RWPE1 (cell line): ENCODE measurements around the gene CACNG8.

Source experiments
- CTCF ChIA-PET: fragments of 350-600 bp; sonication (Branson Sonifier 250); formaldehyde crosslinking; extraction: SDS; loops from one replicate; lab custom pipeline; 2021; lab: Yijun Ruan, JAX
- POLR2A ChIA-PET: fragments of 400-600 bp; formaldehyde crosslinking; extraction: SDS; loops from one replicate; lab custom pipeline; 2020; ENCODE audit warnings: antibody characterized with exemption; ENCODE audit not compliant: low non-redundant PET; lab: Yijun Ruan, JAX
- DNase-seq: peaks from one replicate; pipeline ENCODE4 v3.0.0; 2012; ENCODE audit warnings: low spot score
- H3K27ac ChIP-seq: fragments of 450-650 bp; 2 replicates; pipeline ENCODE4 v1.5.1; 2017
- TF ChIP-seq, protein P1 (sequence below): fragments of 450-650 bp; conservative IDR thresholded peaks from 2 replicates; pipeline ENCODE4 v1.5.1; 2017; ENCODE audit warnings: low read depth, mild to moderate bottlenecking

CACNG8 gene

DNA sequence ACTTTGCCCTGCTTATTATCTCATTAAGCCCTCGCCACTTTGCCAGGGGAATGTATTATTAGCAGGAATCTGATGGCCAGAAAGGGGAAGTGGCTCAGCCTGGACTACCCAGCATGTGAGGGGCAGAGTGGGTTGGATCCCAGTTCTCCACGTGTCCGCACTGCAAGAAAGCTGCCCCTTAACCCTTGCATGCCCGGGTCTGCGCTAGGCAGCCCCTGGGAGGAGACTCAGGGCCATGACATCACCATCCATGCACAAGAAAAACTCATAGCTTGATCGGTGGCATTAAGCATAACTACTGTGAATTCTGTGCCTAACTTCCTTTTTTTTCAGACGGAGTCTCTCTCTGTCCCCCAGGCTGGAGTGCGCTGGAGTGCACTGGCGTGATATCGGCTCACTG is 8.9 kb downstream of the CACNG8 start:
- ChIA-PET CTCF (no interaction called here), POLR2A (no interaction called here)
- TF ChIP-seq, protein P1, sequence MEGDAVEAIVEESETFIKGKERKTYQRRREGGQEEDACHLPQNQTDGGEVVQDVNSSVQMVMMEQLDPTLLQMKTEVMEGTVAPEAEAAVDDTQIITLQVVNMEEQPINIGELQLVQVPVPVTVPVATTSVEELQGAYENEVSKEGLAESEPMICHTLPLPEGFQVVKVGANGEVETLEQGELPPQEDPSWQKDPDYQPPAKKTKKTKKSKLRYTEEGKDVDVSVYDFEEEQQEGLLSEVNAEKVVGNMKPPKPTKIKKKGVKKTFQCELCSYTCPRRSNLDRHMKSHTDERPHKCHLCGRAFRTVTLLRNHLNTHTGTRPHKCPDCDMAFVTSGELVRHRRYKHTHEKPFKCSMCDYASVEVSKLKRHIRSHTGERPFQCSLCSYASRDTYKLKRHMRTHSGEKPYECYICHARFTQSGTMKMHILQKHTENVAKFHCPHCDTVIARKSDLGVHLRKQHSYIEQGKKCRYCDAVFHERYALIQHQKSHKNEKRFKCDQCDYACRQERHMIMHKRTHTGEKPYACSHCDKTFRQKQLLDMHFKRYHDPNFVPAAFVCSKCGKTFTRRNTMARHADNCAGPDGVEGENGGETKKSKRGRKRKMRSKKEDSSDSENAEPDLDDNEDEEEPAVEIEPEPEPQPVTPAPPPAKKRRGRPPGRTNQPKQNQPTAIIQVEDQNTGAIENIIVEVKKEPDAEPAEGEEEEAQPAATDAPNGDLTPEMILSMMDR, result no peak
- no peak for DNase-seq
- H3K27ac ChIP-seq, result no peak overlapping the region

DNA sequence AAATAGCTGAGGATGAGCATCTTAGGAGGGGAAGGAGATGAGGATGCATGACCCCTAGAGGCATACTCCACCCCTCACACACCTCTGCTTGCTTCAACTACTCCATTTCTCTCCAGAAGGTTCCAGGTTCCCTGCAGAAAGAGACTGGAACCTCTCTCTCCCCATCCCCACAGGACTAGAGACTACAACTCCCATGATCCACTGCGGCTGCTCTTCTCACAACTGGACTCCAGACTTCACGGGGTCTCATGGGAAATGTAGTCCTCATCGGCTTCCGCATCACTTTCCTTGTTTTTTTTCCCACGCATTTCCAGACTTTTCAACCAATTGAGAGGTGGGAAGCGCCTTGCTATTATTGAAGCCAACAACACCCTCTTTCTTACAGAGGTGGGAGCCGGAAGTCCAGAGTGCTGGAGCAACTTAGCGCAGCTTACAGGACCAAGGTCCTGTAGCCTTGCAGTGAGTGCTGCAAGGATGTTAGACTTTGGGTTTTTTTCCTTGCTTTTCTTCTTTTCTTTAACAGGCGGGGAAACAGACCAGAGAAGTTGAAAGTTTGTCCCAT is 14.8 kb downstream of the CACNG8 start:
- ChIA-PET CTCF (no interaction called here), POLR2A (no interaction called here)
- DNase-seq, result peak; percentile 74
- TF ChIP-seq, protein P1, result no peak
- peak overlapping the region; percentile 64 for H3K27ac ChIP-seq

GRCh38 chr19:53977991-53978731 is 15.4 kb downstream of the CACNG8 start:
- TF ChIP-seq, protein P1, result no peak
- ChIA-PET POLR2A (no interaction called here), CTCF (interaction anchor here (0.6 kb wide), 1 partner anchor 41 kb away, joined by 3 read pairs; no protein-coding TSS in a partner anchor)
- peak overlapping the region; percentile 64 for H3K27ac ChIP-seq
- DNase-seq, result peak; percentile 80

DNA sequence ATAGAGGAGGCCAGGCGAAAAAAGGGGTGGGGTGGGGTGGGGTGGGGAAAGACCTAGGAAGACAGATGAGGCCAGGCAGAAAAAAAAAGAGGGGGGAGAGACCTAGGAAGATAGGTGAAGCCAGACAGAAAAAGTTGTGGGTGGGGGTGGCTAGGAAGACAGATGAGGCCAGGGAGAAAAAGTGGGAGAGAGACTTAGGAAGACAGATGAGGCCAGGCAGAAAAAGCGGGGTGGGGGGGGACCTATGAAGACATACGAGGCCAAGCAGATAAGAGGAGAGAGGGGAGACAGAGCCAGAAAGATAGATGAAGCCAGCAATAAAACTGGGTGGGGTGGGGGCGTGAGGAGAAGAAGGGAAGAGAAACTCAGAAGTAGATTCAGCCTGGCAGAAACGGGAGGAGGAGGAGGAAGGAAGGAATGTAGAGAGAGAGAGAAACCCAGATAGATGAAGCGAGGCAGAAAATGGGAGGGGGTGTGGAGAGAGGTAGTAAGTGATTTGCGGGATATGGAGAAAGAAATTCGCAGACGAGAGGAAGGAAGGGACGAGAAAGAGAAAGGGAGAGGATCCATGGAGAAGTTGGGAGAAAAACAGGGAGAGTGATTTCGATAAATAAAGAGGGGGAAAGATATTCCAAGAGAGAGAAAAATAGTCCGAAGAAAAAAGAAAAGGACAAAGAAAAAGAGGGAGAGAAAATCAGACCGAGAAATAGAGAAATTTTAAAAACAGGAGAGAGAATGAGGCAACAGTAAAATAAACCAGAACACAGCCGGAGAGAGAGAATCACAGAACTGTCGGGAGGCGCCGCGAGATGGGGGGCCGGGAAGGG is 16.5 kb downstream of the CACNG8 start:
- H3K27ac ChIP-seq, result peak overlapping the region; percentile 96
- TF ChIP-seq, protein P1, result no peak
- no peak for DNase-seq
- POLR2A ChIA-PET, result no interaction called here
- CTCF ChIA-PET, result interaction anchor here (0.6 kb wide), 1 partner anchor 40 kb away, joined by 3 read pairs; no protein-coding TSS in a partner anchor

GRCh38 chr19:53980539-53981375 is 18.0 kb downstream of the CACNG8 start:
- ChIA-PET CTCF (no interaction called here), POLR2A (interaction anchor here (0.5 to 0.9 kb wide), 3 partner anchors 13 to 170 kb away, joined by 3 to 5 read pairs (median 3); no protein-coding TSS in a partner anchor)
- peak overlapping the region; percentile 96 for H3K27ac ChIP-seq
- TF ChIP-seq, protein P1, result no peak
- DNase-seq, result peak; percentile 69
